Keratinocyte (primary cell): ENCODE data around the gene PIPOX.

Experiments
- EZH2 ChIP-seq: IDR thresholded peaks from one replicate; pipeline ENCODE4 v1.6.1; 2012; ENCODE audit warnings: inconsistent platforms, mild to moderate bottlenecking, low read length, moderate library complexity
- TF ChIP-seq, protein P1 (sequence below), 3 experiments: IDR thresholded peaks in 1 of 3; conservative IDR thresholded peaks in 1 of 3; optimal IDR thresholded peaks in 1 of 3; 2 replicates in 2 of 3; 3 replicates in 1 of 3; pipeline versions ENCODE3 to v1.5.1; 2011; ENCODE audit warnings: low read length in 3 of 3, mild to moderate bottlenecking in 3 of 3, moderate library complexity in 2 of 3, control low read depth in 1 of 3, inconsistent platforms in 1 of 3; ENCODE audit not compliant: insufficient read depth in 2 of 3; ENCODE audit errors: extremely low read depth in 1 of 3

DNA sequence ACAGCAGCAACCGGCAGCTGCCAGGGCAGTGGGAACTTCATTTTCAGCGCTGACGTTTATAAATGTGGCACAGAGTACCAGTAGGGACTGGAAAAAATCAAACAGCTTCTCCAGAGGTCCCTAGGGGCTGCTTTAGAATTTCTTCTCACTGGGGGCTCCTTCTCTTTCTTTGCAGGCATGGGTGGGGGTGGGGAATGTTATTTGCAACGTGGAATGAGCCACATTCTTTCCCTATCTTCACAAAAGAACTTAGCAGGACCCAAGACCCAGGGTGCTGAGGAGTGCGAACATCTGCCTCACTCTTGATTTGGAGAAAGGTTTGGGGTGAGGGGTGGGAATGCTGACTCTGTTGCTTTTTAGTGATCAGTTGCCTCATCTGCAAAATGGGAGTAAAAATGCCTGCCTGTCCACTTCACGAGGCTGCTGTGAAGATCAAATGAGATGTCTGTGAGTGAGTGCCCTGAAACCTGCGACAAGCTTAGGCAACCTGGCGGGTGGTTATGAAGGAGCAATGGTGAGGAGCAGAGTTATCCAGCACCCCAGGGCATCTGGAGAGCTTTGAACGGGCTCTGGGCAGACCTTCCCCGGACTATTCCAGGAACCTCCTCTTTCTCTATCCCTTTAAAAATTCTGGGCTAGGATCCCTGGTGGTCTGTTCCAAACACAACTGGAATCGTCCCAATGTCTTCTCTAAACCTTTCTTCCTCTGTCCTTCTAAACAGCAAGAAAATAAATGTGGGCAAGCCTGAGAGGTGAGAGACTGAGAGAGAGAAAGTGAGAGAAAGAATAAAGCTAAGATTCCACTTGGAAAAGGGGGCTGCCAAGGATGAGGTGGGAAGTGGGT is 10.7 kb upstream of the PIPOX start:
- TF ChIP-seq EZH2 = peak; percentile 35
- TF ChIP-seq, protein P1, sequence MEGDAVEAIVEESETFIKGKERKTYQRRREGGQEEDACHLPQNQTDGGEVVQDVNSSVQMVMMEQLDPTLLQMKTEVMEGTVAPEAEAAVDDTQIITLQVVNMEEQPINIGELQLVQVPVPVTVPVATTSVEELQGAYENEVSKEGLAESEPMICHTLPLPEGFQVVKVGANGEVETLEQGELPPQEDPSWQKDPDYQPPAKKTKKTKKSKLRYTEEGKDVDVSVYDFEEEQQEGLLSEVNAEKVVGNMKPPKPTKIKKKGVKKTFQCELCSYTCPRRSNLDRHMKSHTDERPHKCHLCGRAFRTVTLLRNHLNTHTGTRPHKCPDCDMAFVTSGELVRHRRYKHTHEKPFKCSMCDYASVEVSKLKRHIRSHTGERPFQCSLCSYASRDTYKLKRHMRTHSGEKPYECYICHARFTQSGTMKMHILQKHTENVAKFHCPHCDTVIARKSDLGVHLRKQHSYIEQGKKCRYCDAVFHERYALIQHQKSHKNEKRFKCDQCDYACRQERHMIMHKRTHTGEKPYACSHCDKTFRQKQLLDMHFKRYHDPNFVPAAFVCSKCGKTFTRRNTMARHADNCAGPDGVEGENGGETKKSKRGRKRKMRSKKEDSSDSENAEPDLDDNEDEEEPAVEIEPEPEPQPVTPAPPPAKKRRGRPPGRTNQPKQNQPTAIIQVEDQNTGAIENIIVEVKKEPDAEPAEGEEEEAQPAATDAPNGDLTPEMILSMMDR (optimal IDR thresholded peaks at IDR 0.05 in 1 of 3, IDR thresholded peaks at IDR 0.05 in 1 of 3, conservative IDR thresholded peaks at IDR 0.05 in 1 of 3; ENCODE audit: extremely low read depth in 1 of 3, insufficient read depth in 2 of 3, low read length in 3 of 3) = no peak
